GM21390 (cell line): ENCODE measurements around the gene WDR48.

Source experiments
- ATAC-seq: cut with Tn5 transposase; IDR thresholded peaks from one replicate; pipeline ENCODE4 v1.9.1; 2021; ENCODE audit not compliant: unreplicated experiment

Gene WDR48

DNA sequence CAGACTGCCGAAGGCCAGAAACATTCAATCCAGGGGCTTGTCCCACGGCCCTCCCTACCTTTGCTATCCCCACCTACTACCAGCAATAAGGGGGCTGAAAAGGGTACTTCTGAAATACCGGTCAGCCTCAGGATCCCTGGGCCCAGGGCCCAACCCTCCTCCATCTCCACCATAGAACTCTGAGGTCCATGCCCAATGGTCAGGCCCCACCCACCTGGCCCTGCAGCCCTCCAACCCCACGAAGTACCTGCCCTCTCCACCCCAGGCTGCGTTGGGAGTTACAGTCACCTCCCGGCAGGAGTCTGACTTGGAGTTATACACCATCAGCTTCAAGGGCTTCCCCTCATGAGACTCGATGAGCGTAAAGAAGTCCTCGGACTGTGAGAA, 48.7 kb downstream of the WDR48 start:
- no peak for ATAC-seq

DNA sequence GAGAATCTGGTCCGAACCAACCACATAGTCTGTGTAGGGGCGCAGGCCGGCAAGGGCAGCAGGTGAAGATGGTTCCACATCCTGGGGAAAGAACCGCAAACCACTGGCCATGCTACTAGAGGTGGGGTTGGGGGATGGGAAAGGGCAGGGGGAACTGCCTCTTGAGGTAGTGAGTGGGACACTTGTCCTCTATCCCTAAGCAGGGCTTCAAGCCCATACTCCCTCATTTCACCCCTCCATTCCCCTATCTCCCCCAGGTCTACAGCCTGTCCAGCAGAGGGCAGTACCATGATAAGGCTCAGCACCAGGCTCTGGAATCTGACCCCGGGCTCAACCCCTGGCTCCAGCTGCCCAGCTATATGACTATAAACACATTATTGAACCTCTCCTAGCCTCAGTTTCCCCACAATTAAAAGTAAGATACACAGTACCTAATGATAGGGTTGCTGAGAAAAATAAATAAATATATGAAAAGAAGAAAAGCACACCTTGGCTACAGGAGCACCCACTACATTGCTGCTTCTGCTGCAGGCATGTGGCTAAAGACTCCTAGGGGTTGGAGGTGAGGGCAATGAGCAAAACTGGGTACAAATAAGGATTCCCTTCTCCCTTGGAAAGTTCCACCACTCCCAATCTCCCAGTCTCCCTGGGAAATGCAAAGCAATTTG, 49.3 kb downstream of the WDR48 start:
- ATAC-seq = peak; percentile 72

DNA sequence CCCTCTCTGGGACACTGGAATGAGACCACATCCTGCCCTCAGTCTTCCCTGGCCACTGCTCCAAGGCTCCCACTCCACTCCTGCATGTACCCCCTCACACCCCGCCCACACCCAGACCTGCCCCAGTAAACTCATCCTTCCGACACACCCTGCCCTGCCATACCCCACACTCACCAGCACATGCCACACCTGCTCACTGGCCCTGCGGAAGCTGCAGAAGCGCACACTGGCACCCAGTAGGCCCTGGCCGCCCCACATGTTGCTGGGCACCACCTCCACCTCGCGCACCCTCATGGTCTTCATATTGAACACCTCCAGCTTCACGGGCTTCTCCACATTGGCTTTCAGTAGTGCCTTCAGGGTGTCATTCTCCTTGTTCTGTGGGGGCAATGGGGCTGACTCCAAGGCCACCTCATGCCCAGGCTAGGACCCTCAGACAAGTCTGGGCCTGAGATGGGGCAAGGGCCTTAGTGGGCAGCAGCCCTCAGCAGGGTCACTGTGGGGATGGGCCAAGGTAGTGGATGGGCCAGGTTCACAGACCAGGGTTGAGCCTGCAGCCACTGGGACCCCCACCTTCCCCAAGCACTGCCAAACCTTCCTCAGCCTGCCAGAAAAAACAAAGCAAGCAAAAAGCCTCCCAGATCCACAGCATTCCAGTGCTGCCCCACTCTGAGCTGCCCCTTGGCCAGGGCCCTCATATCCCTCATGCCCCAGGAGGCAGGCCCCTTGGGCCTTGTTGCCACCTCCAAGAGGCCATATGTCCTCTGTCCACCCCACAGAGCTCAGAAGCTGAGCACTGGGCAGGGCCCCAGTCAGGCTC, 50.9 kb downstream of the WDR48 start:
- ATAC-seq = no peak

DNA sequence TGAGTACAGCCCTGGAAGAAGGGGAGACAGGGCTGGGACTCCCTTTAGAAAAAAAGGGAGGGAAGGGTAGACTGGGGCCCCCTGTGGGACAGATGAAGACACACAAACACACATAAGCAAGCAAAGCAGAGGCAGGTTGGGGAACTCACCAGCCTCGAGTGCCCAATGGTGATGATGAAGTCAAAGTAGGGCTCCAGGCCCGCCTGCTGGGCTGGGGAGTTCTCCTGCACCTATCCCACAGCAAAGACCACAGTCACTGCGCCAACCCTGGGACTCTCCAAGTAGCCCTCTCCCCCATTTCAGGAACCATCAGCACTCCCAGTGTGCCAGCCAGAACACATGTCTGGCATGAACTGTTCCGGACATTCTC, 51.5 kb downstream of the WDR48 start:
- no peak for ATAC-seq

DNA sequence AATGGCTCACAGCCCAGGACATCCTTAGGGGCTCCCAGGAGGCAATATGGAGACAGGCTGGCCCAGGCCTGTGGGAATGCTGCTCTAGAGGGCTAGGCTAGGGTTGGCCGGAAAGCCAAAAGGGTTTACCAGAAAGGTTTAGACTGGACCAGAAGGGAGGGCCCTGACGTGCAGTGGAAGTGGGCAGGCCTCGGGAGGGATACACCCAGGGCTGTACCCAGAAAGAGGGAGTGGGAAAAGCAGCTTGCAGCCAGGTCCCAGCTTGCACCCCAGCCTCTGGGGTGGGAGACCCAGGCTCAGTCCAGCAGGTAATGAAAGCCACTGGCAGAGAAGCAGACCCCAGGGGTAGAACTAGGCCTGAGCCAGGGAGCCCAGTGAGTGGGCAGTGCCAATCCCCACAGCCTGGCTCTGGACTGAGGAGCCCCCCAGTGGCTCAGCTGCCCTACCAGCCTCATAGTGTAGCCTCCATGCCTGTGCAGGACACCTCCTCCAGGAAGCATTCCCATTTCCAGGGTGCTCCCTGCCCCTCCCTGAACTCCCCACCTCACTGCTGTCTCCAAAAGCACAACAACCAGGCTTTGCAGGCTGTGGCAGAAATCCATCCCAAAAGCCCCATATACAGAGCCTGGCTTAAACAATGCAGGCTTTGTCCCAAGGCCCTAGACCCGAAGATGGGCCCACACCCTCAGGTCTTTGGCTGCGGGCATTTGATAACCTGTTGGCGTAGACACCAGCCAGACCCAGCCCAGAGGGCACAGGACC, 52.2 kb downstream of the WDR48 start:
- ATAC-seq = no peak

DNA sequence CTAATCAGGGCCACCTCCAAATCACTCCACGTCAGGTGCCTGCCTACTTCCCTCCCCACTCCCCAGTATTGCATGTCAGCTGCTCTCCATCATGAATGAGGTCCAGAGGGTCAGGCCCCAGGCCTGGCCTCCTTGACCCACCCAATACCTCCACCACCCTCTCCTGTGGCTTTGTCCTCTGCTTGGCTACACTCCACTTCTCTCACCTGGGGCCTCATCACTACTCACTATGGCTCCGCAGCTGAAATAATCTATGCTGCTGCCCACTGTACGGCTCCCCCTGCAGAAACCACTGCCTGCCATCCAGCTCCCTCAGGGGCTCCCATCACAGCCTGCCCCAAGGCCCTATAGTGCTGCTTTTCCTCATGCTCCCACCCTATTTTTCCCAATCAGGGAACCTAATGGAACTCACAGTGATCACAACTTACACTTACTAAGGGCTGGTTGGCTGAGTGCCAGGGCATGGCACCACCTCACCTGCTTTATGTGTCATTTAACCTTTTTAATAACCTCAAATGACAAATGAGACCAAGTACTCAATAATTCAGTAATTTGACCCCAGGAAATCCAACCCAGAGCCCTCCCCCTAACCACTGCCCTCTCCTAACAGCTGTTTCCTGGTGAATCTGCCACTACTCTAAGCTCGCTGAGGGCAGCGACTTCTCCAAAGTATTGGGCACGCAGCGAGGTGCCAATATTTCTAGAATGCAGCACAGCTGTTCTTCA, 53.3 kb downstream of the WDR48 start:
- no peak for ATAC-seq

- no peak for ATAC-seq
These were observed 53.9 kb downstream of the WDR48 start for GRCh38 chr3:39105687-39106063.

DNA sequence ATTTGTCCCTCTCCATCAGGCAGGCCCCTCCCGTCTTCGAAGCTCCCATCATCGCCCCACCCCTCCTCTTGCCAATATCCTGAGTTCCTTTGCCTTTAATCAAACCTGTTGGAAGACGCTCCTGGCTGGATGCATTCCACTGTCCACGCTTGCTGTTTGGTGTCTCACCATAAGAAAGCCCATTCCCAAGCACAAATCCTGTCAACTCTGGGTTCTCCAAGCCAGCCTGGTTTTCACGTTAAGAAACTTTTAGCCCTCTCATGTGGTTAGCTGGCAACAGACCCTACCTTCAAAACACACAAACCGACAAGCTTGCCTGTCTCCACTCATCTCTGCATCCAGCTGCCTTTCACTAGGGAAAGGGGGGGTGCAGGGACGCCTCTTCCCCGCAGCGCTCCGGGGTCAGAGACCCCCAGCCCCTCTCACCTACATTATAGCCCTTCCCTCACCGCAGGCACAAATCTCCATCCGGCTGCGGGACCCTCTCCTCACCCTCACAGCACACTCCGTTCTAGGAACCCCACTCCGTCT, 54.5 kb downstream of the WDR48 start:
- no peak for ATAC-seq

GRCh38 chr3:39106851-39107387, 55.1 kb downstream of the WDR48 start:
- ATAC-seq = peak; percentile 4

DNA sequence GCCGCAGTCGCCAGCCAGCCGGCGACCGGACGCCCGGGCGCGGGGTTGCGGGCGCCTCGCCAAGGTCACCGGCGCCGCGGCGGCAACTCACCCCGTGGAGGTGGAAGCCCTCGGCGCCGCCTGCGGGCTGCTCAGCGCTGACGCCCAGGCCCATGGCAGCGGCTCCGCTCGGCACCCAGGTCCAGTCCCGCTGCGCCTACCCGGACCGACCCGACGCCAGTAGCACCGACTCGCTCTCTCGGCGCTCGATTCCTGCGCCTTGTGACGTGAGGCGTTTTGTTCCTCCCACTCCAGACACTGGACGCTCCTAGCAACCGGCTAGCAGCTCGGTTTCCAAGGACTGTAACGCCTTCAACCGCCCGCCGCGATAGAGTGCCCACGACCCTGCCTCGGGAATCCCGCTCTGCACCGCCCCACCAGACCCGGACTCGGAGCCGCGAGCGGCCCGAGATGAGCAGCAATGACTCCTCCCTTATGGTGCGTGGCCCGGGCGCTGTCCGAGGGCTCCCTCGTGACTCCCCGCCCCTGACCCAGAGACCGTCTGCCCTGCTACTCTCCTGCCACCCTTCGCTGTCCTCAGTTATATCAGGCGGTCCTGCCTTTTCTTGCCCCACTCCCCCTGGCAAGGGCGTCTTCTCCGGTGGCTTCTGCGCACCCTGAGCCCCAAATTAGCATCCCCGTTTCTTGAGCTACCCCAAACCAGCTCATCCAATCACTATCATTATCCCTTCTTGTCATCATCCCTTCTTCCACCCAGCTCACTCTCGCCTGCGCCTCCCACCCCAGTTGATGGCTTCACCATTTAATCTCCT, 55.8 kb downstream of the WDR48 start, which contains the start of the genes GORASP1 and TTC21A:
Gene GORASP1, minus strand, starts transcription at position 240 of the 812 bp plus-strand sequence. Its CDS starts 86 bp downstream, at position 154.
Gene TTC21A, plus strand, starts transcription at position 293 of the 812 bp plus-strand sequence. Its CDS starts 158 bp downstream, at position 451.
- ATAC-seq = peak; percentile 50

DNA sequence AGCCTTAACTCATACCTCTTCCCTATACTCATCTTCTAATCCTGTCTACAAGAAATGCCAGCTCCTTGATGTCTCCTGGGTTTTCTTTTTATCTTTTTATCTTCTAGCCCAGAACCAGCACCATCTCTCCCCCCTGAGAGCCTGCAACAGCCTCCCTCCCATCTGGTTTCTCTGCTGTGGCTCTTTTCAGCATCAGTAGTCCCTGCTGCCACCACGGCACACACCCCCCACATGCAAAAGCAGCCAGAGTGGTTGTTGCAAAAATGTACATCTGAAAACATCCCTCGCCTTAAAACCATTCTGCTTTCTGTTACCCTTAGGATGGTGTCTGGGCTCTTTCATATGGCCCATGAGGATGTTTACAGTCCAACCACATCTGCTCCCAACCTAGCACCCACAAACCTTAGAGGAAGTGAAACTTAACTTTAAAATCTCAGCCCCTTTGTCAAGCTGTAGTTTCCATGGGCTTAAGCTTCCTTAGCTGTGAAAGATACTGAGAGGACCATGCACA, 56.4 kb downstream of the WDR48 start:
- ATAC-seq = peak; percentile 81

- no peak for ATAC-seq
These were observed 57.3 kb downstream of the WDR48 start for GRCh38 chr3:39109086-39109485.

DNA sequence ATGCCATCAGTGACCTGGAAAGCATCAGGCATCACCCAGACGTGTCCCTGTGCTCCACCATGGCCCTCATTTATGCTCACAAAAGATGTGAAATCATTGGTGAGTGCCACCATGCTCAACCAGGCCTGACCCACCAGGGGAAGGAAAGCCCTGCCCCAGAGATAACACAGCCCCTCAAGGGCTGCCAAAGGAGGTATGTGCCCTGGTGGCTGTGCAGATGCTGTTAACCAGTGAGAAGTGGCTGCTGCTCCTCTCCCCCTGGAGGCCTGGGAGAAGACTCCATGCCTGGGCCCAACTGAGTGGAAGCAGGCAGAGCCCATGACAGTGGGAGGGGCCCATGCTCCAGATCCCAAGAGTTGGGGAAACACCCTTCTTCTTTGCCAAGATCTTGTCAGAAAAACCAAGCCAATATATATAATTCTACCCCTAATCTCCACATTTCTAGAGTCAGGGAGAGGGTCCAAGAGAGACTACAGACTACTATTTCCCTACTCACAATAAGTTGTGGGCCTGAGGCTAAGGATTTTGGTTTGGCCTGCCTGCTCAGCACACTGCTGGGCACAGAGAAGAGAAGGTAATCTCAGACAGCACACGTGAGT, 58.3 kb downstream of the WDR48 start:
- ATAC-seq = no peak

- no peak for ATAC-seq
These were observed 60.3 kb downstream of the WDR48 start for GRCh38 chr3:39112113-39112512.

- ATAC-seq = no peak
These were observed 60.7 kb downstream of the WDR48 start for GRCh38 chr3:39112535-39112934.

- ATAC-seq = no peak
These were observed 61.5 kb downstream of the WDR48 start for GRCh38 chr3:39113291-39113690.

GRCh38 chr3:39114456-39114855, 62.6 kb downstream of the WDR48 start:
- no peak for ATAC-seq

DNA sequence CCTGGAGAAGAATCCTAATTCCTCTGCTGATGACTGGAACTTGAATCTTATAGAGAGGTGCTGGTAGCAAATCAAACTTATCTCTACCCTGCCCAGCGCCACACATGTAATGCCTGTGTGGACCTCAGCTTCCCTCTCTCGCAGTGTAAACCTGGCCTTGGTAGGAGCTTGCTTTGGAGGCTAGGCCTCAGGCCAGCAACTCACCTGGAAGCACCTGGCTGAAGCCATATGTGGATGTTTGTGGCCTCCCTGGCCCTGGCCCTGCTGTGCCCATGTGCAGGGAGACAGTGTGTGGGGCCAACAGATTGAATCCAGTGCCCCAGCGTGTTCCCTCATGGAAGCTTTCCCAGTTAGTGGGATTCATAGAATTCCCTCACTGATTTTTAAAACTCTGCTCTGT, 64.1 kb downstream of the WDR48 start:
- no peak for ATAC-seq

DNA sequence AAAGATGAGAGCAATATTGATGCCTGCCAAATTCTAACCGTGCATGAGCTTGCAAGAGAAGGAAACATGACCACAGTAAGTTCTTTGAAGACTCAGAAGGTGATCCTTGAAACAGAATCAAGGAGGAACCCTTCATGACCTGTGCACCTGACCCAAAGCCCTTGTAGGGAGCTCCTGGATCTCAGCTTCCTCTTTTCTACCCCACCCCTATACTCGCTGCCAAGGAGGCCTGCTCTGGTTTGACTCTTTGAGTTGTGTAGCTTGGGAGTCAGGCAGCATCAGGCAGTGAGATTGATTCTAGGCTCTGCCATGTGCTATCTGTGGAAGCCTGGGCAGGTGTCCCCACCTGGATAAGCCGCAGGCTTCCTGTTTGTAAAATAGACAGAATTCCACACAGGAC, 66.3 kb downstream of the WDR48 start:
- no peak for ATAC-seq
